Endometrial microvascular endothelial cells (primary cell): ENCODE measurements around the gene HERC4. TPM values are rescaled to one million over a fixed set of nuclear protein-coding genes. Genes with fewer than 3 reads are reported as not detected.
"Not testable (repeated sequence)": the region's sequence is repeated elsewhere in the genome, so short reads cannot be mapped to it uniquely, and the experiment has no call there.

Source experiments
- in situ Hi-C: cut with HindIII; loops from 2 replicates; pipeline ENCODE4 v1.10.0; 2017; ENCODE audit warnings: low sequenced_read_pairs, low pct_unique_long_range_greater_than_20kb; ENCODE audit errors: inconsistent ontology term
- total RNA-seq: library from RNA; depleted of rRNA; stranded (reverse); fragments of >200 nt; gene quantifications from one replicate; pipeline ENCODE4 v1.2.3, GENCODE V29; 2015; ENCODE audit errors: inconsistent ontology term

Gene HERC4
- total RNA-seq, 1 donor from 2014 or later = 71.3 TPM

DNA sequence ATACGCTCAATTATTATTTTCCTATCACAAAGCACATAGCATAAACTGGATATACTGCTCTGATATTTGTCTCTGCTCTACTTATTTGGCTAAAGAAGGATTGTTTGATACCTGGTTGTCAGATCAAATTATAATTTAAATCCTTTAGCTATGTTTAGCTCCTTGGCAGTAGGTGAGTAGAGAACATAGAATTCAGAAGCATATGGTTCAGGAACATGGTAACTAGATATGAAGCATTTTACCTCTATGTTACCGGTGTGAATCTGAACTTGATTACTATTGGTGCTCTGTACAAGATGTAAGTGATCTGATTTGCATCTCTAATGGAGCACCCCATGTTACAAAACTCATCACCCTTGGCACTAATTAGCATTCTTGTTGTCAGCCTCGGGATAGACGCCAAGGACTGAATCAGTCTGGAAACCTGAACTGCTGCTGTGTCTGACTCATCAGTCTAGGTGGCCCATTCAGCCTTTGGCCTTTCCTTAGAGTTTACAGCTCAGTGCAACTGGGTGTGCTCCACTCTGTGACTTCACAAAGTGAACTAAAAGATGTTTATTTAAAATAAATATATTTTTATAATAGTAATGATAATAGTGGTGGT lies 21.9 kb upstream of the HERC4 start:
- in situ Hi-C loops = no loop called here

DNA sequence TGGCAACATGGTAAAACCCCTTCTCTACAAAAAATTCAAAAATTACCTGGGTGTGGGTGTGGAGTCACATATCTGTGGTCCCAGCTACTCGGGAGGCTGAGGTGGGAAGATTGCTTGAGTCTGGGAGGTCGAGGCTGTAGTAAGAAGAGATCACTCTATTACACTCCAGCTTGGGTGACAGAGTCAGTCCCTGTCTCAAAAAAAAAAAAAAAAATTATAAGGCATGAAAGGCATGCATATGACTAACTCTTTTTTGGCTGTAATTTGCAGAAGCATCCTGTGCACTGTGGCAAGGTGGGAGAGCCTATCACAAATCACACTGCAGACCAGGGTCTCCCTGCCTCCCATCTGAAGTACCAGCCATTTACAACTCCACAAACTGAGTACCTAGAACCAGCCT lies 20.1 kb upstream of the HERC4 start:
- in situ Hi-C loops = no loop called here

DNA sequence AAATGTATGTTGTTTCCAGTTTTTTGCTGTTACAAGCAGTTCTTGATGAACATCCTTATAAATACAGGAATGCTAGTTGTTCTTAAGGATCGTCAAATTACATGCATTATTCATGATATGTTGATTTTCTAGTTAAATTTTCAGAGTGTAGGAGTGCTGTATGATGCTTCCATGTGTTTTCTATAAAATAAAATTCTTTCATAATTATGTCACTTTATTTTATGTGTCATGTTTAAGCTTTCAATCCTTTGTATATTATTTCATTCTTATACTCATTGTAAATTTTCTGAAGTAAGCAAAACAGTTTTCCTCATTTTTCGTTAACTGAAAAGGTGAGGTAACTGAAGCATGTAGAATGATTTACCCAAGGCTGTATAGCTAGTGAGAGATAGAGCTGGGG lies 17.4 kb upstream of the HERC4 start:
- in situ Hi-C loops = no loop called here

DNA sequence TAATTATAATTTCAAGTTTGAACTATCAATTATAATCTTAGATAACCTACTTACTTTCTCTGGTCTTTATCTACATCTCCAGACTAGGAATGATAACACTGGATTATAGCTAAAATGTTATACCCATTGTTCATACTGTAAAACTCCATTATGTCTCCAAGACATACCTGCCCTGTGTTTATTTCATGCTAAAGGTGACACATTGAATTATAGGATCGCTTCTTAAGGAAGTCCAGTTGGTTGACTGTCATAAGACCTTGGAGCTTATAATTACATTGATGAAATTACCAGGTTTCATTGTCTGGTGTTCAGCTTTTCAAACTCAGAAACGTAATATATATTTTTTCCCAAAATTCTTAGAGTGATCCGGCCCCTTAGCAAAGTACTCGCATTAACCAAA lies 15.5 kb upstream of the HERC4 start:
- in situ Hi-C loops = no loop called here

DNA sequence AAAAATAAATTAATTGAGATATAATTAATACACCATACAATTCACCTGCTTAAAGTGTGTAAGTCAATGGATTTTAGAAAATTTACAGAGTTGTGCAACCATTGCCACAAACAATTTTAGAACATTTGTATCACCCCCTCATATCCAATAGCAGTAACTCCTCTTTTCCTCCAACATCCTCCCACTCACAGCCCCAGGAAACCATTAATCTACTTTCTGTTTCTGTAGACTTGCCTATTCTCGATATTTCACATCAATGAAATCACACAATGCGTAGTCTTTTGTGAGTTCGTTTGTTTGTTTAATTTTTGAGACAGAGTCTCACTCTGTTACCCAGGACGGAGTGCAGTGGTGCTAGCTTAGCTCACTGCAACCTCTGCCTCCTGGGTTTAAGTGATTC lies 13.7 kb upstream of the HERC4 start:
- in situ Hi-C loops = no loop called here

DNA sequence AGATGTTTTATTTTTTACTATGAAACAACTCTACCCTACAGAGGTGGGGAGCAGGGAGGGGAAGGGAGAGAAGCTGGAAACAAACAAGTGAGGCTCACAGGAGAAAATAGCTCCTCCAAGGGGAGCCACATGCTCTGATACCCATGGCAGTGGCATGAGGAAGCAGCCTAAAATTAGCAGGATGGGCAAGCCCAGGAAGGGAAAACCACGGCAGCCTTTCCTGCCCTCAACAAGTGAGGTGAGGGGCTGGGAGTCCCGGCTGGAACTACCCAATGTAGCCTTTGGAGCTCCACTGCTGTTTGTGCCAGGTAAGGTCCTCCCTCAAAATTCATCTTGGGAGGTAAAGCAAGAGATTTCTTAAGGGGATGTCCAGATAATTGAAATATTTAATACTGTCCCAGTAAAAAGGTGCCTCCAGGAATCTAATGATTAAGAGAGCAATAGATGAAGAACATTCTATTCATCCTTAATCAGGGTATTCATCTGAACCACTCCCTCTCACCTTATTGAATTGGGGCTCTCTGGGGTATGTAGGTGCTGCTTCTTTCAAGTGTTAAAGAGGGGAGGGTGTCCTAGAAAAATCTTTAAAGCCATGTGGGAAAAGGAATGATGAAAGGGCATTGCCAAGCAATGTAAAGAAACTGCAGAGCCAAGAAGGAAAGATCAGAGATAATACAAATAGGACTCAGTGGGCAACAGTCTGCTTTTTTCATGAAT lies 12.8 kb upstream of the HERC4 start:
- in situ Hi-C loops = no loop called here

DNA sequence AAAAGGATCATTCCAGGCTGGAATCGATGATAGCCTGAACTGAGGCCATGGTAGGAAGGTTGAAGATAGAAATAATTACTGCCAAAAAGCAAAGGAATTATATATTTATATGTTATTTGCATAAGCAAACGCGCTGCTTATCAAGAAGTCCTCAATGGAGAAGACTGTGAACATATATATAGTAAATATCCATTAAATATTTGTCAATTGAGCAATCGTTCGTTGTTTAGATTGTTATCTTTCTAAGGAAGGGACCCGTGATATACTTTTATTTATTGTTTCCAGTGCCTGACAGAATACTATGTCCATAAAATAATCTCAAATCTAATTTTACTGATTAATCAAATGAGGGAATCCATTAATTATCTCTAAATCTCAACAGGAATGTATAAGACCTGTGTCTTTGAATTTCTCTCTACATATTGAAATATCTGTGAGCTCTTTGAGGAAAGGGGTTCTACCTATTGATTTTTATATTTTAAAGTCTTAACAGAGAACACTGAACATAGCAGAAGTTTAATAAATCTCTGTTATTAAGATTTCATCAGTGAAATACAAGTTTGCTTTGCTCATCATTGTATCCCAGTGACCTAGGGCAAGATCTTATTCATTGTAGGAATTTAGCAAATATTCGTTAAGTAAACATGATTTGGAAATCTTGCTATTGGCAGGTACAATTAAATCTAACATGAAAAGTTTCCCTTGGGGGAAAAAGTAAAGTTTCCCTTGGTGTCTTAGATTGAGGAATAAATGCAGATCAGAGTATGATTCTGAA lies 12.0 kb upstream of the HERC4 start:
- in situ Hi-C loops = no loop called here

DNA sequence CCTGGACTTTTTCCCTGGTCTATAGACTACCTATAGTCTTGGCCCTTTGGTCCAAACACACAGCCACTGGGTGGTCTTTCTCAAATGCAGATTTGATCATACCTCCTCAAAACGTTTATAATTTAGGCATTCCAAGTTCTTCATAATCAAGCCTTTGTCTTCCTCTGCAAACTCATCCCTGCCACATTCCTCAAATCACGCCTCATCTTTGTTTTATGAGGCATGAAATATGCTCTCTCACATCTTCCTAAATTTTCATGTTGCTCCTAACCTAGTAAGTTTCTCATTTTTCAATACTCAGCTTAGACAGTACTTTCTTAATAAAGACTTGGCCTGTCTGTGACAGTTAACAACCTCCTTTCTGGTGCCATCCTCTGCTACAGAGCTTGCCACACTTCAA lies 10.9 kb upstream of the HERC4 start:
- in situ Hi-C loops = no loop called here

DNA sequence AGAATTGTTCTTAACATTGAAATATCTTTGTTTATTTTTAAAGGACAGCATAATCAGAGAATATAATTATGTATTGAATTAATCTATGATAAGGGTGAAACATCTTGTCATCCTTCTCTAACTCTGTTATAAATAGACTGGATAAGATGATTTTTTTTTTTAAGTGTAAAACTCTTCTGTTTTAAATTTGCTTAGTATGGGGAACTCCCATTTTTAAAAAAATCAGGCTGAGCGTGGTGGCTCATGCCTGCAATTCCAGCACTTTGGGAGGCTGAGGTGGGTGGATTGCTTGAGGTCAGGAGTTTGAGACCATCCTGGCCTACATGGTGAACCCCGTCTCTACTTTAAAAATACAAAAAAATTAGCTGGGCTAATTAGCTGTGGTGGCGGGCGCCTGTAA lies 9.4 kb upstream of the HERC4 start:
- in situ Hi-C loops = no loop called here

DNA sequence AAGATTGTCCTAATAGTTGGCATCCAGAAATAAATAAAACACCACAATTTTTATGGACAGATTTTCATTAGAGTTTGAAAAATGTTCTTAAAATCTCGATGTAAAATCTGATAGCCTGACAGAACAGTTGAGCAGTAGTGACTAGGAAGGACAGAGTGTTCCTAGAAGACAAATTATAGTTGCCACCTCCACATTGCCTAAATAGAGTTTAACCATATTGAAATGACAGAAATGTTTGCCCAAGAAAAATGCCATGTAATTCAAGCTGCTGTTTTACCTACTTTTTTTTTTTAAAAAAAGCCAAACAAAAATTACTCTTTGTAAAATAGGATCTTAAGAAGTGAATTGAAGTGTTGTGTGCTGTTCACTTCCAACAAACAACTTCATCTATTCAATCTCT lies 8.9 kb upstream of the HERC4 start:
- in situ Hi-C loops = no loop called here

DNA sequence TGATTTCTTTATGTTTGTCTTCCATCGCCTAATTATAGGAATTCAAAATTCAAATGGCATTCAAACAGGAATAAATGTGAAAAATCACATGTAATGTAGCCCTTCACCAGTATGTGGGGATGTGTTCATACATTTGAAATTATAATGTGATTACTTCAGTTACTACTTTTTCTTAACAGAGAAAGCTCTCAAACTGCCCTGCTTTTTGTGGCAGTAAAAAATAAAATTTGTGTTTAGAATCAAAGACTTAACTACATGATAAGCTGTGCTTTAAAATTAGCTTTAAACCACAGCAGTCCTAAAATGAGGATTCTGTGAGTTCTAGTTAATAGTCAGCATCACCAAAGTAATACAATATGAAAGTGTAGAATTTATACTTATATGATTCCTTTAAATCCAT lies 7.8 kb upstream of the HERC4 start:
- in situ Hi-C loops = no loop called here

DNA sequence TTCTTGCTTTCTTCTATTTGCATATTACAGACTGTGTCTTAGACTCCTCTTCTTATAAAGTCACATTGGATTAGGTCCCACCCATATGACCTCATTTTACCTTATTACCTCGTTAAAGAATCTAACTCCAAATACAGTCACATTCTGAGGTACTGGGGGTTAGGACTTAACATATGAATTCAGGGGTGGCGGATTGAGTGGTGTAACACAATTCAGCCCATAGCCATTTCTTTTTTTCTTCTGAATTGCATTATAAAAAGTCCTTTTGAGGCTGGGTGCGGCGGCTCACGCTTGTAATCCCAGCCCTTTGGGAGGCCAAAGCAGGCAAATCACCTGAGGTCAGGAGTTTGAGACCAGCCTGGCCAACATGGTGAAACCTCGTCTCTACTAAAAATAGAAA lies 6.8 kb upstream of the HERC4 start:
- in situ Hi-C loops = no loop called here

DNA sequence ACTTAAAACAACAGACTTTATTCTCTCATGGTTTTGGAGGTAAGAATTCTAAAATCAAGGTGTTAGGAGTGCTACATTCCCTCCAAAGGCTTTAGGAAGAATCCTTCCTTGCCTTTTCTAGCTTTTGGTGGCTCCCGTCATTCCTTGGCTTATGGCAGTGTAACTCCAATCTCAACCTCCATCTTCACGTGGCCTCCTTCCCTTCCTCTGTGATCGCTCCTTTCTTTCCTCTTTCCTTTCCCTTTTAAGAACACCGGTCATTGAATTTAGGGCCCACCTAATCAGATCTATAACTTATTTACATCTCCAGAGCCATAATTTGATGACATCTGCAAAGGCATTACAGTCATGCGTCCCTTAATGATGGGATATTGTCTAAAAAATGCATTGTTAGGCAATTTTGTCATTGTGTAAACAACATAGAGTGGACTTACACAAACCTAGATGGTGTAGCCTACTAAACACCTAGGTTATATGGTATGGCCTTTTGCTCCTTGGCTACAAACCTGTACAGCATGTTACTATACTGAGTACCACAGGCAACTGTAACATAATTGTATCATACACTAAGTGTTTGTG lies 5.9 kb upstream of the HERC4 start:
- in situ Hi-C loops = no loop called here

DNA sequence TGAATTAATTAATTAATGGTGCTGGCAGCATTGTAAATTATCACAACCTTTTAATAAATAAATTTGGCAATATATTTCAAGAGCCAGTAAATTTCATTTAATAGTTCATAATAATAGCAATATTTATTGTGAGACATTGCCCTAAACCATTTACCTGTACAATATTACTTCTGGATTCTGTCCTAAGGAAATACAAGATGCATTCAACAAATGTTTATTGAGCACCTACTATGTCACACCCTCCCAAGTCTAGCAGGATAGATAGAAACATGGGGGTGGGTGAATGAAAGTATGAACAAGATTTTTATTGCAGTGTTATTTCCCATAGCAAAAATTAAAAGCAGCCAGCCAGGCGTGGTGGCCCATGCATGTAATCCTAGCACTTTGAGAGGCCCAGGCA lies 4.4 kb upstream of the HERC4 start:
- in situ Hi-C loops = no loop called here

DNA sequence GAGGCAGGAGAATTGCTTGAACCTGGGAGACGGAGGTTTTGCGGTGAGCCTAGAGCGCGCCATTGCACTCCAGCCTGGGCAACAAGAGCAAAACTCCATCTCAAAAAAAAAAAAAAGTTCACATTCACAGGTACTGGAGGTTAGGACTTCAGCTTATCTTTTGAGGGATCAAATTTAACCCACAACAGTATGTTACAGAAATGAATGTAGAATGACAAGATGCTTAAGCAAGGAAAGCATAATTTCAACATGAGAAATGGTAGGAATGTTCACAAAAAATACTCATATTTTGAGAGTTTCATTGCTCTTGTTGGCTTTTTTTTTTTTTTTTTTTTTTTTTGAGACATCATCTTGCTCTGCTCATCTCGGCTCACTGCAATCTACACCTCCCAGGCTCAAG lies 1.9 kb upstream of the HERC4 start:
- in situ Hi-C loops = no loop called here

DNA sequence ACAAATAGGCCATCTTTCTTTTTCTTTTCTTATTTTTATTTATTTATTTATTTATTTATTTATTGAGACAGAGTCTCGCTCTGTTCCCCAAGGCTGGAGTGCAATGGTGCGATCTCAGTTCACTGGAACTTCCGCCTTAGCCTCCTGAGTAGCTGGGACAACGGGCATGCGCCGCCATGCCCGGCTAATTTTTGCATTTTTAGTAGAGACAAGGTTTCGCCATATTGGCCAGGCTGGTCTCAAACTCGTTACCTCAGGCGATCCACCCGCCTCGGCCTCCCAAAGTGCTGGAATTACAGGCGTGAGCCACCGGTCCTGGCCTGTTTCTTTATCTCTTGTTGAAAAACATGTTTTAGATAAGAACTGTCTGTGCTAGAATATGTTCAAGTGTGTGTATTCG lies 998 bp upstream of the HERC4 start:
- in situ Hi-C loops = not testable (repeated sequence)

DNA sequence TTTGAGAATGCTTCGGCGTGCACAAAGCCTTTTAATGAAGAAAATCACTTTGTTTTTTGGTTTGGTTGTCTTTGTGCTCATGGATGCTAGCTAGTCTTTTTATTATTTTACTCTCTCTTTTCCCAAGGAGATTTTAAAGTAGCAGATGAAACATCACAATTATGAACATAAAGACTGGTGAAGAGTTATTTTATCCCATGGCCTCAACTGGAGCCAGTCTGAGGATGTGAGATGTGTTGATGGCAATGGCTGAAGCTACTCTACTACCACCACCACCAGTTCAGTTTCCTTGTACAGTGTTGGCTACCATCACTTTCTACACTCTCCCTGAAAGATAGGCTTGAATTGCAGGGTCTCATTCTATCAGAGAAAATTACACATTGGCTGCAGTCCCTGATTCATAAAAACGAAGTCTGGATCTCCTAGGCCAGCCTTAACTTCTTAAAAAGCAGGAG lies 494 bp upstream of the HERC4 start:
- in situ Hi-C loops = no loop called here

DNA sequence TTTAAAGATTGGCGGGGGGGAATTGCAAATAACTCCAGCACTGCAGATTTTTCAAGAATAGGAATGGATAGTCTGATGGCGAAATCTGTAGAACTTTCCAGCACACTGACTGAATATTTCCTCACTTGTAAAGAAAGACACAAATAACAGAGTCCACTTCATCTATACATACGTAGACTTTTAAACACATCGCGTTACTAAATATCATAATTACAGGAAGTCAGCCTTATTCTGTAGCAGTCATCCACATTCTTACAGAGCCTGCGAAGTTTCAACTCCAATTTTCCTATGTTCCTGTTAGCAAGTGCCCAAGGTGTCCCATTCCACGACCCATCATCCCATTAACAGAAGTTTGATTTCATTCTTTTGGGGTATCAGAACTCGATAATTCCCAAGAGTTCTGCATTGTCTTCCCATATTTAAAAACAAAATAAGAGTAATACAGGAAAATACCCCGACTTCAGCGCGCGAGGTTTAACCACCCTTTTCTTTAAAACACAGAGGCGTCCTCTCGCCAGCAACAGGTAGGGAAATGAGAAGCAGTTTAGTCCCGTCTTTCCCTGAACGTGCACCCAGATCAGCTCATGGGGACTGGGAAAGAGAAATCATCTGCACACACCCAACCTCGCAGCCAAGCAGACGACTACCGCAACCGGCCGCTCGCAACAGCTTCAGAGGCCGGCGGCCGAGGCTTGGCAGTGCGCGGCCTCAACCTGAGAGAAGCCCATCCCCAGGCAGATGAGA lies 880 bp downstream of the HERC4 start:
- in situ Hi-C loops = no loop called here

DNA sequence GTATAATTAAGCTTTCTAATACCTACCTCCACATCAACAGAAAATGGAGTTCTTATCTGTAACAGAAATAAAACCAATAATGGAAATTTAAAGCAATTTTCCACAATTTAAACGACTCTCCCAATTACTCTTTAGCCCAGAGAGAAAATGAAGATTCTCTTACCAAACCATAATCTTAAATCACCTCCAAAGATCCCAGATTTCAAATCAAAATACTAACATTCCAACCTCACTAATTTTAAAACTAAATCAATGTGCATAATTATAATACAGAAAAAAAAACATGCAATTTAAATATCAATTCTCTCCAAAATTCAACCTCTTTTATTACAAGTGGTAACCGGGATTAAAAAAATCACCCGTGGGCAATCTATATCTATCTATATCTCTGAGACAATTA lies 1.5 kb downstream of the HERC4 start:
- in situ Hi-C loops = no loop called here
